SK-N-MC (cell line): Measurements from ENCODE around the gene BICC1.

ENCODE experiments used
- EZH2 ChIP-seq: fragments of 200-600 bp; sonication (generic); IDR thresholded peaks from one replicate; pipeline ENCODE4 v1.6.1; 2017; ENCODE audit warnings: antibody characterized with exemption
- FOXP2 ChIP-seq: optimal IDR thresholded peaks from 2 replicates; pipeline ENCODE3; 2011; ENCODE audit warnings: mild to moderate bottlenecking, moderate library complexity; ENCODE audit not compliant: insufficient read depth; ENCODE audit errors: extremely low read length, control extremely low read depth
- POLR2AphosphoS5 ChIP-seq: IDR thresholded peaks from 2 replicates; pipeline ENCODE4 v1.6.1; 2012; ENCODE audit warnings: mild to moderate bottlenecking, low read depth, low read length, borderline replicate concordance

- TF ChIP-seq POLR2AphosphoS5: no peak
- TF ChIP-seq EZH2: no peak
- TF ChIP-seq FOXP2: no peak
These were observed 344.7 kb downstream of the BICC1 start for GRCh38 chr10:58857251-58857805.
